SU-DHL-6 (cell line): ENCODE results near the gene QSOX2.

Experiments
- H2AFZ ChIP-seq: fragments of 200-600 bp; sonication (generic); 2 replicates; pipeline ENCODE4 v1.6.1; 2014; ENCODE audit warnings: low read depth, mild to moderate bottlenecking, moderate library complexity, mixed read lengths, antibody characterized with exemption, low read length; ENCODE audit not compliant: severe bottlenecking
- H3F3A ChIP-seq: fragments of 200-600 bp; shearing (Covaris generic); 2 replicates; pipeline ENCODE4 v1.6.0; 2016; ENCODE audit warnings: antibody characterized with exemption, mild to moderate bottlenecking; ENCODE audit not compliant: insufficient read depth
- H3K27ac ChIP-seq: fragments of 200-600 bp; sonication (generic); 2 replicates; pipeline ENCODE4 v1.5.1; 2016; ENCODE audit warnings: low read depth, mild to moderate bottlenecking, low read length, moderate library complexity, mixed read lengths
- H3K27me3 ChIP-seq: fragments of 200-600 bp; sonication (generic), shearing (Covaris generic); 2 replicates; pipeline ENCODE4 v1.6.0; 2014; ENCODE audit warnings: mild to moderate bottlenecking, low read length
- H3K36me3 ChIP-seq: fragments of 200-600 bp; sonication (generic); 2 replicates; pipeline ENCODE4 v1.6.1; 2014; ENCODE audit warnings: mild to moderate bottlenecking, low read length, mixed read lengths
- H3K4me2 ChIP-seq: fragments of 300-600, 200-600 bp; shearing (Covaris generic), sonication (generic); 2 replicates; pipeline ENCODE4 v1.6.0; 2014; ENCODE audit warnings: low read length, low read depth, mild to moderate bottlenecking; ENCODE audit not compliant: poor library complexity, severe bottlenecking
- H3K4me3 ChIP-seq: fragments of 200-600 bp; sonication (generic); 2 replicates; pipeline ENCODE4 v1.5.1; 2014; ENCODE audit warnings: antibody characterized with exemption, low read length, mild to moderate bottlenecking, mixed read lengths; ENCODE audit not compliant: insufficient read depth, poor library complexity, severe bottlenecking
- H3K79me2 ChIP-seq: fragments of 200-600 bp; sonication (generic); 2 replicates; pipeline ENCODE4 v1.6.1; 2014; ENCODE audit warnings: mild to moderate bottlenecking, low read length, moderate library complexity; ENCODE audit not compliant: insufficient read depth
- H3K9ac ChIP-seq: fragments of 200-600 bp; sonication (generic); 2 replicates; pipeline ENCODE4 v1.7.0; 2014; ENCODE audit warnings: mild to moderate bottlenecking, low read length
- H3K9me2 ChIP-seq: fragments of 200-600 bp; sonication (generic); replicated peaks from 2 replicates; pipeline ENCODE4 v1.6.1; 2014; ENCODE audit warnings: low read length; ENCODE audit not compliant: insufficient read depth
- H3K9me3 ChIP-seq: fragments of 200-600 bp; sonication (generic); 2 replicates; pipeline ENCODE4 v1.6.1; 2014; ENCODE audit warnings: low read length, mixed read lengths; ENCODE audit not compliant: insufficient read depth
- H4K20me1 ChIP-seq: fragments of 200-600 bp; sonication (generic); 2 replicates; pipeline ENCODE4 v1.6.1; 2014; ENCODE audit warnings: low read depth, mild to moderate bottlenecking, antibody characterized with exemption, low read length, moderate library complexity, mixed read lengths
- CTCF ChIP-seq: fragments of 200-600 bp; sonication (generic); IDR thresholded peaks from one replicate; pipeline ENCODE4 v1.5.1; 2017; ENCODE audit warnings: antibody characterized with exemption, mild to moderate bottlenecking, low read length, moderate library complexity; ENCODE audit not compliant: insufficient read depth, poor library complexity, severe bottlenecking
- EZH2phosphoT487 ChIP-seq: fragments of 200-600 bp; sonication (generic), shearing (Covaris generic); conservative IDR thresholded peaks from 2 replicates; pipeline ENCODE4 v1.6.1; 2018; ENCODE audit warnings: mild to moderate bottlenecking, antibody characterized with exemption, low read length, moderate library complexity, mixed read lengths

QSOX2 gene

GRCh38 chr9:136197930-136198604 lies 47.5 kb downstream of the QSOX2 start:
- TF ChIP-seq CTCF (no peak), EZH2phosphoT487 (no peak)
- H3K79me2 ChIP-seq = no peaks in the 10 kb centered on the region
- H3K27me3 ChIP-seq = no peaks in the 10 kb centered on the region
- H3K9me3 ChIP-seq = no peaks in the 10 kb centered on the region
- no peaks in the 10 kb centered on the region for H3K36me3 ChIP-seq
- H4K20me1 ChIP-seq = no peaks in the 10 kb centered on the region
- no peak overlapping the region for H2AFZ ChIP-seq
- no peak overlapping the region for H3K4me3 ChIP-seq
- no peak overlapping the region for H3K4me2 ChIP-seq
- H3K27ac ChIP-seq = no peak overlapping the region
- H3K9ac ChIP-seq = no peak overlapping the region
- H3F3A ChIP-seq = no peaks in the 10 kb centered on the region
- no peaks in the 10 kb centered on the region for H3K9me2 ChIP-seq

DNA sequence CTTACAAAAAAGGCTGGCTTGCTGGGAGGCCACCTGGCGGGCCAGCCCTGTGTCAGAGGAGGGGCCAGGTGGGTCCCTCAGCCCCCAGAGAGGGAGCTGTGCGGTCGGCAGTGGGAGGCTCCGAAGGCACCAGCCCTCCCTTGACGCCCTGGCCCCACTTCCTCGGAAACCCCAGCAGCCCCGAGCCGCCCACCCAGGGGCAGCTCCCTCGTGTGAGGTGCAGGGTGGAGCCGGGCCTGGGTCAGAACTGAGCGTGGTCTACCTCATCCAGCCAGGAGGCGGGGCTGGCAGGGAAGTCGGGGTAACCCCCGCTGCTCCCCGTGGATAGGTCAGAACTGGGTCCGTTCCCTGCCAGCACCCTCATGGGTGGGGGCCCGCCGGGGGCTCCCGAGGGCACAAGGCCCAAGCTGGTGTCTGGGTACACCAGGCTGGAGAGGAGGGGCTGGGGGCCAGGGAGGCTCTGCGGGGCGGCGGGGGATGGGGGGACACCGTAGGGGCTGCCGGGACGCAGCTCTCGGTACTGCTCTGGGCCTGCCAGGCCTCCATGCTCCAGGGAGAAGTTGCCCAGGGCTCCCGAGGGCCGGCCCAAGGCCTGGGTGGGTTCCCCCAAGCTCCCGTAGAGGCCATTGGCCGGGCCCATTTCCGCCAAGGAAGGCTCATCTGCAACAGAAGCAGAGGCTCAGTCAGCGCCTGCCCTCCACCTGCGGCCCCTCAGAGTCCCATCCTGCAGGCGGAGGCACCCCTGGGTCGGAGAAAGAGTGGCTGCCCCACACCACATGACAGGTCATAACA lies 48.3 kb downstream of the QSOX2 start:
- Histone ChIP-seq H3K27me3 (no peaks in the 10 kb centered on the region), H3K27ac (no peak overlapping the region)

GRCh38 chr9:136196404-136197083 lies 49.1 kb downstream of the QSOX2 start:
- TF ChIP-seq CTCF (no peak), EZH2phosphoT487 (no peak)
- no peak overlapping the region for H3K4me2 ChIP-seq
- H3F3A ChIP-seq = no peaks in the 10 kb centered on the region
- H3K36me3 ChIP-seq = no peaks in the 10 kb centered on the region
- no peak overlapping the region for H3K9ac ChIP-seq
- H3K4me3 ChIP-seq = no peak overlapping the region
- H4K20me1 ChIP-seq = no peaks in the 10 kb centered on the region
- no peak overlapping the region for H2AFZ ChIP-seq
- no peaks in the 10 kb centered on the region for H3K79me2 ChIP-seq
- no peaks in the 10 kb centered on the region for H3K9me2 ChIP-seq
- no peaks in the 10 kb centered on the region for H3K9me3 ChIP-seq
- no peak overlapping the region for H3K27ac ChIP-seq
- H3K27me3 ChIP-seq = no peaks in the 10 kb centered on the region

More for the DNA sequence above, 48.3 kb downstream of the QSOX2 start:
- H2AFZ ChIP-seq = no peak overlapping the region
- H3K9me2 ChIP-seq = no peaks in the 10 kb centered on the region
- H3K4me3 ChIP-seq = no peak overlapping the region
- no peak overlapping the region for H3K4me2 ChIP-seq
- no peaks in the 10 kb centered on the region for H3F3A ChIP-seq
- no peaks in the 10 kb centered on the region for H3K79me2 ChIP-seq
- no peak overlapping the region for H3K9ac ChIP-seq
- H3K9me3 ChIP-seq = no peaks in the 10 kb centered on the region
- H4K20me1 ChIP-seq = no peaks in the 10 kb centered on the region
- no peaks in the 10 kb centered on the region for H3K36me3 ChIP-seq
- TF ChIP-seq CTCF (no peak), EZH2phosphoT487 (no peak)
